GM10847 (cell line): ENCODE measurements around the gene TNS3.

Experiments used
- POLR2A ChIP-seq: IDR thresholded peaks from 2 replicates; pipeline ENCODE4 v1.6.1; 2011; ENCODE audit not compliant: insufficient read length; ENCODE audit errors: extremely low read depth

The TNS3 gene

GRCh38 chr7:47448971-47449370, 132.9 kb downstream of the TNS3 start:
- TF ChIP-seq POLR2A = no peak

- TF ChIP-seq POLR2A = no peak
These were observed 134.1 kb downstream of the TNS3 start for GRCh38 chr7:47447621-47448349.

- TF ChIP-seq POLR2A = no peak
These were observed 134.9 kb downstream of the TNS3 start for GRCh38 chr7:47446871-47447466.

GRCh38 chr7:47444376-47445098, 137.4 kb downstream of the TNS3 start:
- TF ChIP-seq POLR2A = no peak

- no peak for TF ChIP-seq POLR2A
These were observed 138.9 kb downstream of the TNS3 start for GRCh38 chr7:47443049-47443448.

GRCh38 chr7:47442605-47442865, 139.4 kb downstream of the TNS3 start:
- no peak for TF ChIP-seq POLR2A

- no peak for TF ChIP-seq POLR2A
These were observed 139.9 kb downstream of the TNS3 start for GRCh38 chr7:47441796-47442604.

- no peak for TF ChIP-seq POLR2A
These were observed 141.6 kb downstream of the TNS3 start for GRCh38 chr7:47440320-47440719.

GRCh38 chr7:47439181-47439667, 142.7 kb downstream of the TNS3 start:
- no peak for TF ChIP-seq POLR2A

- TF ChIP-seq POLR2A = no peak
These were observed 143.4 kb downstream of the TNS3 start for GRCh38 chr7:47438411-47439029.

GRCh38 chr7:47435889-47436312, 146.0 kb downstream of the TNS3 start:
- TF ChIP-seq POLR2A = no peak

- TF ChIP-seq POLR2A = no peak
These were observed 148.4 kb downstream of the TNS3 start for GRCh38 chr7:47433564-47433895.

- TF ChIP-seq POLR2A = no peak
These were observed 149.0 kb downstream of the TNS3 start for GRCh38 chr7:47432671-47433563.

GRCh38 chr7:47430422-47430821, 151.5 kb downstream of the TNS3 start:
- no peak for TF ChIP-seq POLR2A
